Sigmoid colon (tissue), 7 donors: ENCODE results near the gene PHLDB2. TPM values are rescaled to one million over a fixed set of nuclear protein-coding genes. Genes with fewer than 3 reads are reported as not detected.

ENCODE experiments used
- DNase-seq: peaks from one replicate; pipeline ENCODE4 v3.0.0-alpha.2; 2019
- H3K27ac ChIP-seq, 4 donors: fragments of 200-600 bp; sonication (generic); one replicate each; pipeline ENCODE4 v1.5.1; 2016 to 2019; ENCODE audit warnings: mild to moderate bottlenecking in 1 of 4
- H3K27me3 ChIP-seq, 3 donors: fragments of 200-600 bp; sonication (generic); one replicate each; pipeline ENCODE4 v1.5.1; 2019; ENCODE audit warnings: mild to moderate bottlenecking in 1 of 3
- H3K36me3 ChIP-seq, 4 donors: fragments of 200-600 bp; sonication (generic); one replicate each; pipeline ENCODE4 v1.5.1; 2016 to 2019
- H3K4me1 ChIP-seq, 4 donors: fragments of 200-600 bp; sonication (generic); one replicate each; pipeline ENCODE4 v1.5.1; 2017 to 2019
- H3K4me3 ChIP-seq, 4 donors: fragments of 200-600 bp; sonication (generic); one replicate each; pipeline ENCODE4 v1.5.1; 2017 to 2019; ENCODE audit warnings: mild to moderate bottlenecking in 2 of 4, moderate library complexity in 1 of 4
- H3K9me3 ChIP-seq, 4 donors: fragments of 200-600 bp in 3 of 4; sonication (generic) in 3 of 4; one replicate each; pipeline versions ENCODE4 v1.5.1 to v1.6.1; 2013 to 2019
- CTCF ChIP-seq, 4 experiments: fragments of 450-650 bp in 3 of 4; fragments of 200-600 bp in 1 of 4; IDR thresholded peaks; one replicate each; pipeline ENCODE4 v1.5.1; 2016 to 2019; ENCODE audit warnings: antibody characterized with exemption in 4 of 4, mild to moderate bottlenecking in 3 of 4, moderate library complexity in 2 of 4
- EP300 ChIP-seq, 4 donors: sonication (generic); formaldehyde crosslinking; IDR thresholded peaks; one replicate each; pipeline ENCODE4 v1.6.1; 2017; ENCODE audit warnings: antibody characterized with exemption in 4 of 4
- POLR2A ChIP-seq, 2 donors: fragments of 450-650 bp; IDR thresholded peaks; one replicate each; pipeline ENCODE4 v1.6.1; 2016; ENCODE audit warnings: antibody characterized with exemption in 2 of 2, mild to moderate bottlenecking in 2 of 2, moderate library complexity in 2 of 2
- POLR2AphosphoS5 ChIP-seq, 4 donors: sonication (generic); formaldehyde crosslinking; IDR thresholded peaks; one replicate each; pipeline ENCODE4 v1.6.1; 2017; ENCODE audit warnings: antibody characterized with exemption in 4 of 4
- WGBS, 2 donors: extraction: QIAGEN DNeasy Blood & Tissue Kit; methylation state at CpG; one replicate each; pipeline ENCODE4 v1.1.7; 2013; 5-methylcytosine and 5-hydroxymethylcytosine counted together
- intact Hi-C: fragments of 100-400 bp; cut with DNase I; formaldehyde crosslinking; loops from one replicate; pipeline ENCODE4 v1.15.1; 2023
- polyA plus RNA-seq, 3 donors: library from polyadenylated mRNA; stranded (reverse); fragments of 200-250 nt; gene quantifications; one replicate each; pipeline ENCODE4 v1.2.3, GENCODE V29; 2013
- total RNA-seq, 4 donors: library from RNA; depleted of rRNA; stranded (reverse); fragments of >200 nt; gene quantifications; one replicate each; pipeline ENCODE4 v1.1.0, GENCODE V29; 2016
- donor health status: healthy with polysubstance abuse.
- donor health status: Bipolar disorder and iron deficiency.
- donor health status: healthy.

The PHLDB2 gene
- total and polyA plus RNA-seq, 7 donors, result 4.4 to 471 (median 120) TPM

GRCh38 chr3:111981457-111981763, 122.3 kb downstream of the PHLDB2 start:
- no peak for TF ChIP-seq POLR2A (IDR thresholded peaks at IDR 0.05)
- no peak for TF ChIP-seq CTCF (IDR thresholded peaks at IDR 0.05)
- TF ChIP-seq EP300 (IDR thresholded peaks at IDR 0.05), result no peak
- no peak for TF ChIP-seq POLR2AphosphoS5 (IDR thresholded peaks at IDR 0.05)
- Histone ChIP-seq H3K27ac (no peak overlapping the region), H3K27me3 (no peaks in the 10 kb centered on the region), H3K4me3 (no peak overlapping the region), H3K4me1 (peaks cover 0 to 21% (median 7%) of the 10 kb centered on the region in 4 donors), H3K9me3 (no peaks in the 10 kb centered on the region), H3K36me3 (peaks cover 0 to 3% (median 0%) of the 10 kb centered on the region in 4 donors)
- intact Hi-C loops, result no loop called here
- DNase-seq, result no peak
- 15 to 60% methylated on average over 3 of the region's 3 CpGs for WGBS, 2 donors

GRCh38 chr3:111984636-111985298, 125.7 kb downstream of the PHLDB2 start:
- H3K9me3 ChIP-seq, result no peaks in the 10 kb centered on the region
- H3K27me3 ChIP-seq, result no peaks in the 10 kb centered on the region
- no peak overlapping the region for H3K27ac ChIP-seq
- no peak overlapping the region for H3K4me3 ChIP-seq
- no peak for DNase-seq
- peaks cover 0 to 28% (median 4%) of the 10 kb centered on the region in 4 donors for H3K36me3 ChIP-seq
- no peak for TF ChIP-seq POLR2A (IDR thresholded peaks at IDR 0.05)
- no peak for TF ChIP-seq POLR2AphosphoS5 (IDR thresholded peaks at IDR 0.05)
- TF ChIP-seq EP300 (IDR thresholded peaks at IDR 0.05), result no peak
- no peak for TF ChIP-seq CTCF (IDR thresholded peaks at IDR 0.05)
- 9 to 45% methylated on average over 2 of the region's 2 CpGs for WGBS, 2 donors
- H3K4me1 ChIP-seq, result peaks cover 0 to 16% (median 6%) of the 10 kb centered on the region in 4 donors
- intact Hi-C loops, result no loop called here

- no peak overlapping the region for H3K4me3 ChIP-seq
- H3K27ac ChIP-seq, result no peak overlapping the region
- TF ChIP-seq POLR2A (IDR thresholded peaks at IDR 0.05) (no peak), CTCF (IDR thresholded peaks at IDR 0.05) (no peak), POLR2AphosphoS5 (IDR thresholded peaks at IDR 0.05) (no peak), EP300 (IDR thresholded peaks at IDR 0.05) (no peak)
- no peaks in the 10 kb centered on the region for H3K4me1 ChIP-seq
- 71 to 83% methylated on average over 3 of the region's 3 CpGs for WGBS, 2 donors
- intact Hi-C loops, result no loop called here
- peaks cover 0 to 35% (median 11%) of the 10 kb centered on the region in 4 donors for H3K36me3 ChIP-seq
- no peaks in the 10 kb centered on the region for H3K9me3 ChIP-seq
- H3K27me3 ChIP-seq, result no peaks in the 10 kb centered on the region
- no peak for DNase-seq
Observed at GRCh38 chr3:111986800-111987199, 127.7 kb downstream of the PHLDB2 start.

- TF ChIP-seq POLR2A (IDR thresholded peaks at IDR 0.05) (no peak), CTCF (IDR thresholded peaks at IDR 0.05) (peak in 3 of 4 experiments; percentile 27 to 65 (median 53)), EP300 (IDR thresholded peaks at IDR 0.05) (no peak)
- Histone ChIP-seq H3K9me3 (no peaks in the 10 kb centered on the region), H3K4me1 (no peaks in the 10 kb centered on the region), H3K4me3 (no peak overlapping the region), H3K27me3 (no peaks in the 10 kb centered on the region), H3K27ac (no peak overlapping the region), H3K36me3 (peaks cover 0 to 49% (median 12%) of the 10 kb centered on the region in 4 donors)
- no peak for DNase-seq
- WGBS, 2 donors, result 43 to 65% methylated on average over 3 of the region's 3 CpGs
- intact Hi-C loops, result no loop called here
Observed at GRCh38 chr3:111989061-111989678, 130.1 kb downstream of the PHLDB2 start.
